ENCODE data around the gene SERPINB3.
"Not testable (repeated sequence)": the region's sequence is repeated elsewhere in the genome, so short reads cannot be mapped to it uniquely, and the experiment has no call there.

SERPINB3 gene
- long read RNA-seq, result 0 reads

- not testable (repeated sequence) for H3K4me3 ChIP-seq (replicated peaks; ENCODE audit: insufficient read depth, low read length); H3K27ac ChIP-seq (replicated peaks); DNase-seq (ENCODE audit: low read depth in 1 of 2, low spot score in 1 of 2)
Observed at GRCh38 chr18:63661750-63662149, at the start of gene SERPINB3. Gene SERPINB3 (minus strand): TSS chr18:63661893. CDS start chr18:63661216, 677 bp downstream.

DNA sequence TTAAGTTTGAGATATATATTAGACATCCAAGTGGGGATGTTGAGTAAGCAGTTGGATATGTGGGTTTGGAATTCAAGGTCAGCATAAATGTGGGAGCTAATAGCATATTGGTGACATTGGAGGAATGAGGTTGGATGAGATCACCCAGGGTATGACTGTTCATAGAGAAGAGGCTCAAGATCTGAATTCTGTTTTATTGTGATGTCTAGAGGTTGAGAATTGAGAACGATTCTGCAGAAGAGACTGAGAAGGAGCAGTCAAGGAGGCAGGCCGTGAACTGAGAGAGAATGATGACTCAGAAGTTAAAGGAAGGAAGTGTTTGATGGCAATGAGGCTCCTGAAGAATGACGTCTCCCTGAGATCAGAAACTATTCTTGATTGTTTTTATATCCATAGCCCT lies 47.0 kb upstream of the SERPINB3 start:
- no peak overlapping the region for H3K27ac ChIP-seq (replicated peaks)
- H3K27me3 ChIP-seq (ENCODE audit: insufficient read depth, poor library complexity, severe bottlenecking), result no peaks in the 10 kb centered on the region
- no peak overlapping the region for H3K4me3 ChIP-seq (replicated peaks; ENCODE audit: insufficient read depth, low read length)
- no peak for DNase-seq (ENCODE audit: low read depth in 1 of 2, low spot score in 1 of 2)
- TF ChIP-seq GABPA (IDR thresholded peaks at IDR 0.05; ENCODE audit: low read depth), result no peak
- TF ChIP-seq SPI1 (IDR thresholded peaks at IDR 0.05; ENCODE audit: borderline replicate concordance, low read depth), result no peak
- no peak for TF ChIP-seq REST (IDR thresholded peaks at IDR 0.05; ENCODE audit: insufficient replicate concordance, low read depth)
- TF ChIP-seq, protein P1, sequence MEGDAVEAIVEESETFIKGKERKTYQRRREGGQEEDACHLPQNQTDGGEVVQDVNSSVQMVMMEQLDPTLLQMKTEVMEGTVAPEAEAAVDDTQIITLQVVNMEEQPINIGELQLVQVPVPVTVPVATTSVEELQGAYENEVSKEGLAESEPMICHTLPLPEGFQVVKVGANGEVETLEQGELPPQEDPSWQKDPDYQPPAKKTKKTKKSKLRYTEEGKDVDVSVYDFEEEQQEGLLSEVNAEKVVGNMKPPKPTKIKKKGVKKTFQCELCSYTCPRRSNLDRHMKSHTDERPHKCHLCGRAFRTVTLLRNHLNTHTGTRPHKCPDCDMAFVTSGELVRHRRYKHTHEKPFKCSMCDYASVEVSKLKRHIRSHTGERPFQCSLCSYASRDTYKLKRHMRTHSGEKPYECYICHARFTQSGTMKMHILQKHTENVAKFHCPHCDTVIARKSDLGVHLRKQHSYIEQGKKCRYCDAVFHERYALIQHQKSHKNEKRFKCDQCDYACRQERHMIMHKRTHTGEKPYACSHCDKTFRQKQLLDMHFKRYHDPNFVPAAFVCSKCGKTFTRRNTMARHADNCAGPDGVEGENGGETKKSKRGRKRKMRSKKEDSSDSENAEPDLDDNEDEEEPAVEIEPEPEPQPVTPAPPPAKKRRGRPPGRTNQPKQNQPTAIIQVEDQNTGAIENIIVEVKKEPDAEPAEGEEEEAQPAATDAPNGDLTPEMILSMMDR (IDR thresholded peaks at IDR 0.05; ENCODE audit: insufficient read depth, low read length), result no peak

More at GRCh38 chr18:63661750-63662149, at the start of gene SERPINB3:
- H3K27me3 ChIP-seq (ENCODE audit: insufficient read depth, poor library complexity, severe bottlenecking), result not testable (repeated sequence)

DNA sequence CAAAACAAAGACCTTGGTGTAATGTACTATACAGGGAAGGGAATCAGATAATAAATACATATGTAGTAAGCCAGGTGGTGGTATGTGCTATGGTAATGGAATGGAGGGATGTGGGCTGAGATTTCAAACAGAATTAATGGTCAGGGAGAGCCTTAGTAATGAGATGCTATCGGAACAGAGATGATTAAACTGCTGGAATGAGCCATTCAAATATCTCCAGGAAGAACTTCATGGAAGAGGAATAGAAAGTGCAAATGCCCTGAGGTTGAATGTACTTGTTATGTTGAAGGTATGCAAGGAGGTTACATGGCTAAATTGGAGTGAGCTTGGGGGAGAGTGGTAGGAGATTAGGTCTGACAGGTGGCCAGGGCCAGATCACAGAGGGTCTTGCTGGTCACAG lies 46.1 kb upstream of the SERPINB3 start:
- TF ChIP-seq POLR2AphosphoS5 (IDR thresholded peaks at IDR 0.05; ENCODE audit: low read depth) (no peak), GABPA (IDR thresholded peaks at IDR 0.05; ENCODE audit: low read depth) (no peak), REST (IDR thresholded peaks at IDR 0.05; ENCODE audit: insufficient replicate concordance, low read depth) (no peak), SPI1 (IDR thresholded peaks at IDR 0.05; ENCODE audit: borderline replicate concordance, low read depth) (no peak)
- TF ChIP-seq, protein P1 (IDR thresholded peaks at IDR 0.05; ENCODE audit: insufficient read depth, low read length), result no peak
- Histone ChIP-seq H3K4me3 (replicated peaks; ENCODE audit: insufficient read depth, low read length) (no peak overlapping the region), H3K27ac (replicated peaks) (no peak overlapping the region), H3K27me3 (ENCODE audit: insufficient read depth, poor library complexity, severe bottlenecking) (no peaks in the 10 kb centered on the region)
- DNase-seq (ENCODE audit: low read depth in 1 of 2, low spot score in 1 of 2), result no peak

GRCh38 chr18:63705401-63705800 lies 43.7 kb upstream of the SERPINB3 start:
- no peak for DNase-seq (ENCODE audit: low read depth in 1 of 2, low spot score in 1 of 2)
- no peak overlapping the region for H3K27ac ChIP-seq (replicated peaks)
- no peaks in the 10 kb centered on the region for H3K27me3 ChIP-seq (ENCODE audit: insufficient read depth, poor library complexity, severe bottlenecking)
- TF ChIP-seq REST (IDR thresholded peaks at IDR 0.05; ENCODE audit: insufficient replicate concordance, low read depth) (no peak), SPI1 (IDR thresholded peaks at IDR 0.05; ENCODE audit: borderline replicate concordance, low read depth) (no peak)
- TF ChIP-seq, protein P1 (IDR thresholded peaks at IDR 0.05; ENCODE audit: insufficient read depth, low read length), result no peak
- no peak overlapping the region for H3K4me3 ChIP-seq (replicated peaks; ENCODE audit: insufficient read depth, low read length)
